PC-9 (cell line): Measurements from ENCODE around the gene NARF.

ENCODE experiments used
- CTCF ChIP-seq: fragments of 200-600 bp; sonication (generic); conservative IDR thresholded peaks from 2 replicates; pipeline ENCODE4 v1.6.1; 2017; ENCODE audit warnings: mixed run types, antibody characterized with exemption, mild to moderate bottlenecking, moderate library complexity
- EZH2 ChIP-seq: fragments of 200-600 bp; sonication (generic); IDR thresholded peaks from 2 replicates; pipeline ENCODE4 v1.8.0; 2017; ENCODE audit warnings: antibody characterized with exemption, low read depth

- no peak for TF ChIP-seq EZH2
- no peak for TF ChIP-seq CTCF
Observed at GRCh38 chr17:82475458-82475857, 16.9 kb downstream of the NARF start.
